PC-3 (cell line): ENCODE results near the gene SLC24A2. TPM values are rescaled to one million over a fixed set of nuclear protein-coding genes. Genes with fewer than 3 reads are reported as not detected.

Experiments used
- ATAC-seq: fragments of 200-7000 bp; cut with Tn5 transposase; 2 replicates; pipeline ENCODE4 v1.9.1; 2020; ENCODE audit warnings: mild to moderate bottlenecking, moderate library complexity
- BruUV-seq: library from RNA; stranded (reverse); fragments of 400-500 nt; replicated peaks from 2 replicates; lab custom pipeline; 2021; lab: Mats Ljungman, UMichigan
- CTCF ChIA-PET: fragments of 300-600 bp; sonication (Branson Sonifier 250); formaldehyde crosslinking; loops from one replicate; lab custom pipeline; 2022; ENCODE audit warnings: antibody characterized with exemption; lab: Charles Lee
- POLR2A ChIA-PET: fragments of 300-600 bp; sonication (Branson Sonifier 250); formaldehyde crosslinking; loops from one replicate; lab custom pipeline; 2022; ENCODE audit warnings: antibody characterized with exemption; ENCODE audit not compliant: unreplicated experiment; lab: Charles Lee
- DNase-seq: peaks from one replicate; pipeline ENCODE4 v3.0.0-alpha.2; 2015
- H2AFZ ChIP-seq: fragments of 300-600 bp; sonication (generic); 2 replicates; pipeline ENCODE4 v1.6.0; 2016; ENCODE audit warnings: antibody characterized with exemption, low read length
- H3F3A ChIP-seq: fragments of 300-600 bp; sonication (generic); one replicate; pipeline ENCODE4 v1.6.0; 2017; ENCODE audit warnings: antibody characterized with exemption, low read length, control low read depth, mild to moderate bottlenecking; ENCODE audit not compliant: unreplicated experiment
- H3K27ac ChIP-seq: fragments of 300-600 bp; sonication (generic); 2 replicates; pipeline ENCODE4 v1.5.1; 2016; ENCODE audit warnings: mild to moderate bottlenecking, low read length
- H3K27me3 ChIP-seq: fragments of 300-600 bp; sonication (generic); 2 replicates; pipeline ENCODE4 v1.6.1; 2016; ENCODE audit warnings: low read length, mixed read lengths
- H3K36me3 ChIP-seq: fragments of 300-600 bp; sonication (generic); 2 replicates; pipeline ENCODE4 v1.6.1; 2016; ENCODE audit warnings: low read depth, mixed run types, low read length, mixed read lengths
- H3K4me1 ChIP-seq: fragments of 300-600 bp; sonication (generic); 2 replicates; pipeline ENCODE4 v1.5.1; 2016; ENCODE audit warnings: low read length; ENCODE audit not compliant: insufficient read depth
- H3K4me2 ChIP-seq: fragments of 300-600 bp; sonication (generic); 2 replicates; pipeline ENCODE4 v1.6.0; 2016; ENCODE audit warnings: low read length
- H3K4me3 ChIP-seq: fragments of 300-600 bp; sonication (generic); 2 replicates; pipeline ENCODE4 v1.5.1; 2016; ENCODE audit warnings: mild to moderate bottlenecking, low read length, mixed read lengths
- H3K79me2 ChIP-seq: fragments of 300-600 bp; sonication (generic); 2 replicates; pipeline ENCODE4 v1.6.1; 2017; ENCODE audit warnings: low read length, mixed read lengths
- H3K9ac ChIP-seq: fragments of 300-600 bp; sonication (generic); 2 replicates; pipeline ENCODE4 v1.6.0; 2016; ENCODE audit warnings: mild to moderate bottlenecking, low read length
- H3K9me2 ChIP-seq: fragments of 300-600 bp; sonication (generic); replicated peaks from 2 replicates; pipeline ENCODE4 v1.6.1; 2016; ENCODE audit warnings: mixed run types, low read length, mixed read lengths
- H3K9me3 ChIP-seq: fragments of 300-600 bp; sonication (generic); 2 replicates; pipeline ENCODE4 v1.6.1; 2016; ENCODE audit warnings: low read length, mixed read lengths
- H4K20me1 ChIP-seq: fragments of 300-600 bp; sonication (generic); 2 replicates; pipeline ENCODE4 v1.6.1; 2016; ENCODE audit warnings: low read length, mixed read lengths
- CTCF ChIP-seq: fragments of 300-600 bp; sonication (generic); conservative IDR thresholded peaks from 2 replicates; pipeline ENCODE4 v1.5.1; 2017; ENCODE audit warnings: antibody characterized with exemption, low read depth, mild to moderate bottlenecking, low read length
- EZH2 ChIP-seq: fragments of 300-600 bp; sonication (generic); IDR thresholded peaks from one replicate; pipeline ENCODE4 v1.6.1; 2017; ENCODE audit warnings: antibody characterized with exemption, mild to moderate bottlenecking, low read length; ENCODE audit not compliant: unreplicated experiment
- EZH2phosphoT487 ChIP-seq: fragments of 300-600 bp; sonication (generic); IDR thresholded peaks from 2 replicates; pipeline ENCODE4 v1.6.1; 2018; ENCODE audit warnings: mild to moderate bottlenecking, antibody characterized with exemption, low read length, borderline replicate concordance
- intact Hi-C: fragments of 100-400 bp; cut with micrococcal nuclease; formaldehyde crosslinking; loops from 2 replicates; pipeline ENCODE4 v1.9.0; 2023
- total RNA-seq: library from RNA; depleted of rRNA; stranded (reverse); fragments of >200 nt; gene quantifications from 2 replicates; pipeline ENCODE4 v1.2.3, GENCODE V29; 2014

SLC24A2 gene
- total RNA-seq, 1 experiment from 2014 or later: not detected

GRCh38 chr9:19746223-19746622 is 42.6 kb downstream of the SLC24A2 start:
- Histone ChIP-seq H3K79me2 (no peaks in the 10 kb centered on the region), H3K9ac (no peak overlapping the region), H3K9me3 (no peaks in the 10 kb centered on the region), H2AFZ (no peak overlapping the region), H3K27ac (no peak overlapping the region), H3F3A (no peaks in the 10 kb centered on the region), H3K27me3 (peaks cover 6% of the 10 kb centered on the region; the same call in 1 of the 2 replicates), H3K36me3 (no peaks in the 10 kb centered on the region), H4K20me1 (no peaks in the 10 kb centered on the region), H3K4me2 (no peak overlapping the region), H3K4me3 (no peak overlapping the region), H3K9me2 (no peaks in the 10 kb centered on the region), H3K4me1 (no peaks in the 10 kb centered on the region)
- ChIA-PET CTCF (no interaction called here), POLR2A (no interaction called here)
- no peak for DNase-seq
- TF ChIP-seq EZH2 (no peak), CTCF (no peak), EZH2phosphoT487 (no peak)
- BruUV-seq: no TSS peak
- no peak for ATAC-seq
- intact Hi-C loops: no loop called here

GRCh38 chr9:19741178-19741577 is 47.7 kb downstream of the SLC24A2 start:
- CTCF ChIA-PET: no interaction called here
- POLR2A ChIA-PET: no interaction called here
- no peak overlapping the region for H2AFZ ChIP-seq

More at GRCh38 chr9:19741178-19741577, 47.7 kb downstream of the SLC24A2 start:
- no peaks in the 10 kb centered on the region for H3K79me2 ChIP-seq
- H3K27me3 ChIP-seq: peaks cover 4% of the 10 kb centered on the region; the same call in 1 of the 2 replicates
- H3K36me3 ChIP-seq: no peaks in the 10 kb centered on the region
- intact Hi-C loops: no loop called here
- no TSS peak for BruUV-seq
- H3K4me3 ChIP-seq: no peak overlapping the region
- no peaks in the 10 kb centered on the region for H3K9me2 ChIP-seq
- no peak overlapping the region for H3K4me2 ChIP-seq
- no peaks in the 10 kb centered on the region for H3K4me1 ChIP-seq
- no peak overlapping the region for H3K9ac ChIP-seq
- no peak for ATAC-seq
- no peak overlapping the region for H3K27ac ChIP-seq
- H3K9me3 ChIP-seq: no peaks in the 10 kb centered on the region
- DNase-seq: no peak
- TF ChIP-seq EZH2phosphoT487: no peak
- no peak for TF ChIP-seq EZH2
- no peak for TF ChIP-seq CTCF
- no peaks in the 10 kb centered on the region for H4K20me1 ChIP-seq
- H3F3A ChIP-seq: no peaks in the 10 kb centered on the region
